Breast epithelium (tissue), 4 donors: ENCODE measurements around the gene RASSF7. TPM values are rescaled to one million over a fixed set of nuclear protein-coding genes. Genes with fewer than 3 reads are reported as not detected.
A peak's percentile ranks its signal among the peaks of the same experiment; 100 is the strongest.

ENCODE experiments used
- DNase-seq, 2 donors: peaks; one replicate each; pipeline ENCODE4 v3.0.0-alpha.2; 2019; ENCODE audit warnings: low spot score in 2 of 2
- H3K27ac ChIP-seq, 2 donors: fragments of 200-600 bp; sonication (generic) in 1 of 2; one replicate each; pipeline ENCODE4 v1.5.1; 2016 to 2019; ENCODE audit warnings: mild to moderate bottlenecking in 1 of 2
- H3K27me3 ChIP-seq, 2 donors: fragments of 200-600 bp; sonication (generic) in 1 of 2; one replicate each; pipeline versions ENCODE4 v1.5.1 to v1.6.0; 2017 to 2019; ENCODE audit warnings: control low read depth in 1 of 2, mild to moderate bottlenecking in 1 of 2
- H3K36me3 ChIP-seq: fragments of 200-600 bp; one replicate; pipeline ENCODE4 v1.5.1; 2019
- H3K4me1 ChIP-seq, 2 donors: fragments of 200-600 bp; sonication (generic); one replicate each; pipeline ENCODE4 v1.5.1; 2016 to 2019; ENCODE audit warnings: control low read depth in 1 of 2
- H3K4me3 ChIP-seq, 3 donors: fragments of 200-600 bp; sonication (generic); 1 replicate in 2 of 3; 2 replicates in 1 of 3; pipeline ENCODE4 v1.5.1; 2016 to 2019; ENCODE audit warnings: mild to moderate bottlenecking in 3 of 3, moderate library complexity in 2 of 3
- H3K9me3 ChIP-seq, 2 donors: fragments of 200-600 bp; sonication (generic) in 1 of 2; one replicate each; pipeline ENCODE4 v1.5.1; 2016 to 2019; ENCODE audit warnings: control low read depth in 1 of 2
- CTCF ChIP-seq, 3 donors: fragments of 450-650 bp; IDR thresholded peaks; one replicate each; pipeline ENCODE4 v1.5.1; 2016 to 2017; ENCODE audit warnings: antibody characterized with exemption in 3 of 3, mild to moderate bottlenecking in 3 of 3, moderate library complexity in 3 of 3
- POLR2A ChIP-seq: fragments of 450-650 bp; IDR thresholded peaks from one replicate; pipeline ENCODE4 v1.6.1; 2016; ENCODE audit warnings: antibody characterized with exemption, mild to moderate bottlenecking, moderate library complexity
- POLR2AphosphoS5 ChIP-seq, 3 donors: sonication (generic); formaldehyde crosslinking; IDR thresholded peaks; one replicate each; pipeline ENCODE4 v1.6.1; 2017; ENCODE audit warnings: antibody characterized with exemption in 3 of 3
- intact Hi-C: fragments of 100-400 bp; cut with DNase I; formaldehyde crosslinking; loops from one replicate; pipeline ENCODE4 v1.15.1; 2023; ENCODE audit warnings: low total_unique reads
- total RNA-seq, 3 donors: library from RNA; depleted of rRNA; stranded (reverse); fragments of >200 nt; gene quantifications; one replicate each; pipeline ENCODE4 v1.1.0, GENCODE V29; 2016

Gene RASSF7
- total RNA-seq, 3 donors from 2014 or later, result 7.5 to 58.5 (median 33.1) TPM

- intact Hi-C loops, result no loop called here
- Histone ChIP-seq H3K9me3 (no peaks in the 10 kb centered on the region), H3K27me3 (no peaks in the 10 kb centered on the region), H3K27ac (no peak overlapping the region), H3K36me3 (no peaks in the 10 kb centered on the region), H3K4me3 (peak overlapping the region in 2 of 3 donors; percentile 43 to 54), H3K4me1 (no peaks in the 10 kb centered on the region)
- no peak for TF ChIP-seq POLR2A
- TF ChIP-seq CTCF (IDR thresholded peaks at IDR 0.05), result no peak
- TF ChIP-seq POLR2AphosphoS5 (IDR thresholded peaks at IDR 0.05), result no peak
- DNase-seq, result no peak
These were observed 34.6 kb upstream of the RASSF7 start for GRCh38 chr11:526192-526591.

GRCh38 chr11:528166-528814, 32.5 kb upstream of the RASSF7 start:
- intact Hi-C loops, result no loop called here
- H3K4me3 ChIP-seq, result no peak overlapping the region
- DNase-seq, result no peak
- H3K9me3 ChIP-seq, result no peaks in the 10 kb centered on the region
- no peaks in the 10 kb centered on the region for H3K36me3 ChIP-seq
- no peak for TF ChIP-seq POLR2A
- peaks cover 0 to 7% of the 10 kb centered on the region in 2 donors for H3K4me1 ChIP-seq
- no peaks in the 10 kb centered on the region for H3K27me3 ChIP-seq
- no peak overlapping the region for H3K27ac ChIP-seq

GRCh38 chr11:528815-529727, 31.7 kb upstream of the RASSF7 start:
- Histone ChIP-seq H3K4me3 (no peak overlapping the region), H3K27ac (no peak overlapping the region), H3K9me3 (no peaks in the 10 kb centered on the region), H3K4me1 (peaks cover 2 to 15% of the 10 kb centered on the region in 2 donors), H3K27me3 (no peaks in the 10 kb centered on the region), H3K36me3 (no peaks in the 10 kb centered on the region)
- no peak for DNase-seq
- intact Hi-C loops, result no loop called here
- TF ChIP-seq CTCF (IDR thresholded peaks at IDR 0.05) (no peak), POLR2A (no peak), POLR2AphosphoS5 (IDR thresholded peaks at IDR 0.05) (no peak)

- intact Hi-C loops, result no loop called here
- no peak overlapping the region for H3K4me3 ChIP-seq
- no peaks in the 10 kb centered on the region for H3K27me3 ChIP-seq
- DNase-seq, result no peak
- no peak for TF ChIP-seq POLR2A
- no peak for TF ChIP-seq POLR2AphosphoS5 (IDR thresholded peaks at IDR 0.05)
- TF ChIP-seq CTCF (IDR thresholded peaks at IDR 0.05), result no peak
- no peak overlapping the region for H3K27ac ChIP-seq
- H3K36me3 ChIP-seq, result no peaks in the 10 kb centered on the region
- peaks cover 5 to 18% of the 10 kb centered on the region in 2 donors for H3K4me1 ChIP-seq
- H3K9me3 ChIP-seq, result no peaks in the 10 kb centered on the region
These were observed 30.9 kb upstream of the RASSF7 start for GRCh38 chr11:529728-530411.

- intact Hi-C loops, result no loop called here
- H3K4me3 ChIP-seq, result no peak overlapping the region
- no peaks in the 10 kb centered on the region for H3K9me3 ChIP-seq
- TF ChIP-seq POLR2AphosphoS5 (IDR thresholded peaks at IDR 0.05) (no peak), POLR2A (no peak), CTCF (IDR thresholded peaks at IDR 0.05) (no peak)
- peaks cover 8 to 18% of the 10 kb centered on the region in 2 donors for H3K4me1 ChIP-seq
- no peaks in the 10 kb centered on the region for H3K27me3 ChIP-seq
- H3K36me3 ChIP-seq, result no peaks in the 10 kb centered on the region
- H3K27ac ChIP-seq, result no peak overlapping the region
- no peak for DNase-seq
These were observed 29.6 kb upstream of the RASSF7 start for GRCh38 chr11:530960-531831.
